Endodermal cell (in vitro differentiated cells): ENCODE data around the gene ANKRD36C. TPM values are rescaled to one million over a fixed set of nuclear protein-coding genes. Genes with fewer than 3 reads are reported as not detected.
"Not testable (repeated sequence)": the region's sequence is repeated elsewhere in the genome, so short reads cannot be mapped to it uniquely, and the experiment has no call there.

Experiments used
- DNase-seq: peaks from one replicate; pipeline ENCODE4 v3.0.0-alpha.2; 2017
- H3K27ac ChIP-seq: 2 replicates; pipeline ENCODE4 v1.5.1; 2013; ENCODE audit warnings: mild to moderate bottlenecking, low read depth, low read length, moderate library complexity
- H3K27me3 ChIP-seq: 2 replicates; pipeline ENCODE4 v1.6.1; 2013; ENCODE audit warnings: mild to moderate bottlenecking, low read length, moderate library complexity; ENCODE audit not compliant: insufficient read depth, control insufficient read depth, poor library complexity, severe bottlenecking
- H3K36me3 ChIP-seq: 2 replicates; pipeline ENCODE4 v1.7.0; 2013; ENCODE audit warnings: mild to moderate bottlenecking, low read length, moderate library complexity; ENCODE audit not compliant: control insufficient read depth, insufficient read depth
- H3K4me1 ChIP-seq: one replicate; pipeline ENCODE4 v1.7.0; 2013; ENCODE audit warnings: low read length; ENCODE audit not compliant: control insufficient read depth, insufficient read depth
- H3K4me3 ChIP-seq: 2 replicates; pipeline ENCODE4 v1.5.1; 2013; ENCODE audit warnings: mild to moderate bottlenecking, low read length, moderate library complexity
- H3K9ac ChIP-seq: 2 replicates; pipeline ENCODE4 v1.6.1; 2013; ENCODE audit warnings: mild to moderate bottlenecking, low read length, moderate library complexity; ENCODE audit not compliant: poor library complexity, severe bottlenecking; ENCODE audit errors: extremely low read depth
- H3K9me3 ChIP-seq: 2 replicates; pipeline ENCODE4 v1.6.1; 2013; ENCODE audit warnings: mild to moderate bottlenecking, low read length, moderate library complexity; ENCODE audit not compliant: control insufficient read depth
- H3K27ac Mint-ChIP-seq: 2 replicates; pipeline ENCODE4 v1.8.0; 2020; ENCODE audit warnings: mixed read lengths
- H3K27me3 Mint-ChIP-seq: 2 replicates; pipeline ENCODE4 v1.8.0; 2021; ENCODE audit warnings: mild to moderate bottlenecking, mixed read lengths; ENCODE audit not compliant: insufficient read depth
- H3K36me3 Mint-ChIP-seq: 2 replicates; pipeline ENCODE4 v1.8.0; 2020; ENCODE audit warnings: low read depth, mixed read lengths
- H3K4me1 Mint-ChIP-seq: 2 replicates; pipeline ENCODE4 v1.8.0; 2020; ENCODE audit warnings: mixed read lengths
- H3K4me3 Mint-ChIP-seq: 2 replicates; pipeline ENCODE4 v1.8.0; 2020; ENCODE audit warnings: mild to moderate bottlenecking, moderate library complexity, mixed read lengths
- H3K9me3 Mint-ChIP-seq: 2 replicates; pipeline ENCODE4 v1.8.0; 2020; ENCODE audit warnings: mild to moderate bottlenecking, mixed read lengths
- WGBS, 2 experiments: methylation state at CpG; one replicate each; pipeline versions ENCODE4 v1.1.5 to v1.1.7; 2013; ENCODE audit warnings: missing lambda C conversion rate in 2 of 2, mixed read lengths in 1 of 2; ENCODE audit not compliant: insufficient coverage in 1 of 2, insufficient read length in 1 of 2; 5-methylcytosine and 5-hydroxymethylcytosine counted together
- total RNA-seq, 2 donors: library from RNA; stranded (reverse); fragmentation: NEBNext Ultra II Directional in 1 of 2; extraction: Animal tissue kit (Norgen Biotek cat#: 25700) in 1 of 2; gene quantifications; 2 replicates in 1 of 2; 3 replicates in 1 of 2; pipeline ENCODE4 v1.2.1, GENCODE V29; 2021
- TF ChIP-seq, protein P1 (sequence below): fragments of 200-600 bp; sonication (generic); conservative IDR thresholded peaks from 2 replicates; pipeline ENCODE4 v1.5.0; 2021; ENCODE audit warnings: antibody characterized with exemption, mild to moderate bottlenecking

ANKRD36C gene
- total RNA-seq, 2 donors from 2014 or later = 21.1 to 32.2 TPM

DNA sequence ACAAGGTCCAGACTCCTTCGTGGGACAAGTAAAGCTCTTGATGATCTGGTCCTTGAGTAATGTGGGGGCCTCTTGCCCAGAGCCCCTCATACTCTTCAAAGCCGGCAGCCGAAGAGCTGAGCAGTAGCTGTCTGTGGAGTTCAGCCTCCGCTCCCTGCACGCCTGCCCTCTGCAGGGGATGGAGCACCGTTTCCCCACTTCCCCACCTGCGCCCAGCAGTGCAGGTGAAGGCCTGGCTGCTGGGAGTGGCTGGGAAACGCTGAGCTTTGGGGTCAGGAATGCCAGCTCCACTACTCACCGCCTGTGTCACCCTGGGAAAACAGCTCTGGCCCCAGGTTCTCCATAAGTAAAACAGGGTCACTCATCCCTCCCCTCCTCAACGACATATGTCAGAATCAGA, 18.2 kb upstream of the ANKRD36C start:
- peak; percentile 82 for DNase-seq

DNA sequence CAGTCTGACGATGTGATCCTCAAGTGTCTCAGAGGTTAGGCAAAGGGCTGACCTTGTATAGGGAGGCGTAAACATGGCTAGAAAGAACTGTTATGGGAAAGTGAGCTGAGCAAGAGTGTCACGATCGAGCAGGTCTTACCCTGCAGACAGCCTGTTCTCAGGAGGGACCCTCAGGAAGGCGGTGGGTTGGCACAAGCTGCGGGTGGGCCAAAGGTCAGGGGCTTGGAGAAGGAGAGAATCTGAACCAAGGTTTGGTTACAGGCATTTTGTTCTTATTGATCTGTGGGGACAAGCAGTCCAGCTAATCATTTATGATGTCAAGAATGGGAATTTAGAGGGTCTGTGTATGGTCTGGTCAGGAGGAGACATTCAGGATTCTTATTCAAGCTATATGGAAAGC, 16.4 kb upstream of the ANKRD36C start:
- H3K4me1 Mint-ChIP-seq = peaks cover 20% of the 10 kb centered on the region
- H3K27ac Mint-ChIP-seq = peak overlapping the region; percentile 57
- H3K9me3 Mint-ChIP-seq, H3K9ac ChIP-seq, H3K4me3 Mint-ChIP-seq, H3K27me3 ChIP-seq, H3K4me1 ChIP-seq, H3K9me3 ChIP-seq, H3K4me3 ChIP-seq, H3K36me3 ChIP-seq, H3K27ac ChIP-seq, H3K36me3 Mint-ChIP-seq: not testable (repeated sequence)
- WGBS, 2 experiments = 86 to 92% methylated on average over 1 to 6 of the region's 6 CpGs
- peak; percentile 24 for DNase-seq
- peaks cover 26% of the 10 kb centered on the region for H3K27me3 Mint-ChIP-seq

More for the DNA sequence above, 18.2 kb upstream of the ANKRD36C start:
- H3K4me1 ChIP-seq, H3K36me3 ChIP-seq, H3K9me3 Mint-ChIP-seq, H3K27ac ChIP-seq, H3K27me3 ChIP-seq, H3K36me3 Mint-ChIP-seq, H3K9me3 ChIP-seq: not testable (repeated sequence)
- H3K4me1 Mint-ChIP-seq = peaks cover 19% of the 10 kb centered on the region
- H3K9ac ChIP-seq = peak overlapping the region; percentile 38
- TF ChIP-seq, protein P1, sequence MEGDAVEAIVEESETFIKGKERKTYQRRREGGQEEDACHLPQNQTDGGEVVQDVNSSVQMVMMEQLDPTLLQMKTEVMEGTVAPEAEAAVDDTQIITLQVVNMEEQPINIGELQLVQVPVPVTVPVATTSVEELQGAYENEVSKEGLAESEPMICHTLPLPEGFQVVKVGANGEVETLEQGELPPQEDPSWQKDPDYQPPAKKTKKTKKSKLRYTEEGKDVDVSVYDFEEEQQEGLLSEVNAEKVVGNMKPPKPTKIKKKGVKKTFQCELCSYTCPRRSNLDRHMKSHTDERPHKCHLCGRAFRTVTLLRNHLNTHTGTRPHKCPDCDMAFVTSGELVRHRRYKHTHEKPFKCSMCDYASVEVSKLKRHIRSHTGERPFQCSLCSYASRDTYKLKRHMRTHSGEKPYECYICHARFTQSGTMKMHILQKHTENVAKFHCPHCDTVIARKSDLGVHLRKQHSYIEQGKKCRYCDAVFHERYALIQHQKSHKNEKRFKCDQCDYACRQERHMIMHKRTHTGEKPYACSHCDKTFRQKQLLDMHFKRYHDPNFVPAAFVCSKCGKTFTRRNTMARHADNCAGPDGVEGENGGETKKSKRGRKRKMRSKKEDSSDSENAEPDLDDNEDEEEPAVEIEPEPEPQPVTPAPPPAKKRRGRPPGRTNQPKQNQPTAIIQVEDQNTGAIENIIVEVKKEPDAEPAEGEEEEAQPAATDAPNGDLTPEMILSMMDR = peak; percentile 54
- H3K4me3 ChIP-seq = peak overlapping the region; percentile 73
- WGBS, 2 experiments = 23 to 80% methylated on average over 1 to 10 of the region's 10 CpGs
- peaks cover 26% of the 10 kb centered on the region for H3K27me3 Mint-ChIP-seq
- H3K27ac Mint-ChIP-seq = peak overlapping the region; percentile 97
- H3K4me3 Mint-ChIP-seq = peak overlapping the region; percentile 69

DNA sequence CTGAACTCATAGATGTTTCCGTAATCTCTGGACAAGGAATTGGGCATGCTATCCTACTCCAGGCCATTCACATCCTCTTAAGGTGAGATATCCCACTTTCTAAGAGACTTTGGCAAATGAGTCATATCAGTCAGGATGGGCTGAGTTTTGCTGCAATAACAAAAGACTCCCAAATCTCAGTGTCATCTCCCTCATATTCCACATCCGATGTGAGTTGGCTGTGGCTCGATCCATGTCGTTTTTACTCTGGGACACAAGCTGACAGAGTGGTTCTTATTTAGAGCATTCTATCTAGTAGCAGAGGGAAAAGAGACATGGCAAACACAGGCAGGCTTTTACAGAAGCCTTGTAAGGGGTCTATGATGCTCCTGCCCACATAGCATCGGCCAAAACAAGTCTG, 14.6 kb upstream of the ANKRD36C start:
- H3K4me3 ChIP-seq, H3K9ac ChIP-seq, H3K36me3 Mint-ChIP-seq, H3K27ac ChIP-seq, H3K9me3 ChIP-seq, H3K27me3 ChIP-seq, H3K4me1 ChIP-seq, H3K4me3 Mint-ChIP-seq, H3K36me3 ChIP-seq, H3K9me3 Mint-ChIP-seq, DNase-seq, H3K27ac Mint-ChIP-seq: not testable (repeated sequence)
- 87 to 100% methylated on average over 2 to 5 of the region's 5 CpGs for WGBS, 2 experiments
- Mint-ChIP-seq H3K27me3 (peaks cover 38% of the 10 kb centered on the region), H3K4me1 (peaks cover 20% of the 10 kb centered on the region)

DNA sequence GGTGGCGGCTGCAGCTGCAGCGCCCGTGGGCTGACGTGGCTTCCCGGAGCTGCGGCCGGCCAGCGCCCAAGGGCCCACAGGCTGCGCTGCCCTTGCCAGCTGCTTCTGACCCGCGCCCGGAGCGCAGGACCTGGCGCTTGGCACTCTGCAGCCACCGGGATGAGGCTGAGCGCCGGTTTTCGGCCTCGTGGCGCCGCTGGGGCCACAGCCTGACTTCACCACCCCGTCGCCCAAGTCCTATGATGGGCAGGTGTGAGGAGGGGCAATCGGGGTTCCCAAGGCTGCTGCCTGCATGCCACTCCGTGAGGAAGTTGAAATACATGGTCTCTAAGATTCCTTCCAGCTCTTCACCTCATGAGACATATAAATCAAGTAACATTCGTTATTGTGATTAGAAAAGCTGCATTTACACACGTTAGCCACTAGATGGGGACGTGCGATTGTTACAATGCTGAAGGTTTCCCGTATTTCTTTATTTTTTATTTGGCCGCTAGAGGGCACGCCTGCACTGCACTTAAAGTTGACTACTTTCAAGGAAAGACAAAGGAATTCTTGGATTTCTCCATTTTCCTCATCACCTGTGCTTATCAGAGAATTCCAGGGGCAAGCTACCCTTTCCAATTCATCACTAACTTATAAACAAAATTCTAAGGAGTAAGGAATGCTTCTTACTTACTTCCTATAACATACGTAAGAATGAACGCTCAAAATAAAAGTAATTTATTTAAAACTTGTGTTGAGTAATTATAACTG, 1.1 kb upstream of the ANKRD36C start:
- 0 to 3% methylated on average over 1 to 31 of the region's 34 CpGs for WGBS, 2 experiments
- DNase-seq = peak; percentile 80
- H3K9me3 Mint-ChIP-seq, H3K27me3 ChIP-seq, H3K9me3 ChIP-seq, H3K9ac ChIP-seq, H3K4me1 ChIP-seq, H3K36me3 Mint-ChIP-seq, H3K36me3 ChIP-seq, H3K4me1 Mint-ChIP-seq: not testable (repeated sequence)
- H3K4me3 ChIP-seq = peak overlapping the region; percentile 78
- peak overlapping the region; percentile 87 for H3K27ac Mint-ChIP-seq
- H3K27me3 Mint-ChIP-seq = peaks cover 19% of the 10 kb centered on the region
- TF ChIP-seq, protein P1 = peak; percentile 87
- peak overlapping the region; percentile 70 for H3K27ac ChIP-seq
- H3K4me3 Mint-ChIP-seq = peak overlapping the region; percentile 89

DNA sequence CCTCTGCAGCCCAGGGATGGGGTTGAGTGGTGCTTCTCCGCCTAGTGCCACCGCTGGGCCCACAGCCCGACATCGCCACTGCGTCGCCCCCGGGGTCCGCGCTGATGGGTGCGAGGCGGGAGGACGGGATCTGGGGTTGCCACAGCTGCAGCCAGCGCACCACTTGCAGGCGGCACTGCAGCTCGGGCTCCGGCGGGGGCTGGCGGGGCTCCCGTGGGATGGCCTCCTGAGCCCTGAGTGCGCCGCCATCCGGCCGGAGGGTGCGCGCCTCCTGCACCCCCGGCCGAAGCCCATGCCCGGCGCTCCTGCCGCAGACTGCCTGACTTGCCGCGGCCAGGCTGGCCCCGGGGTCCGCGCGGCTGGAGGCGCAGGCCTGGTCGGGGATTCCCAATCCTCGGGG, 478 bp upstream of the ANKRD36C start:
- not testable (repeated sequence) for H3K36me3 Mint-ChIP-seq, H3K27me3 ChIP-seq, H3K4me1 Mint-ChIP-seq, H3K4me1 ChIP-seq, DNase-seq, H3K9ac ChIP-seq, H3K27ac Mint-ChIP-seq, H3K36me3 ChIP-seq, H3K27ac ChIP-seq, H3K9me3 Mint-ChIP-seq, H3K9me3 ChIP-seq
- Mint-ChIP-seq H3K27me3 (peaks cover 17% of the 10 kb centered on the region), H3K4me3 (peak overlapping the region; percentile 89)
- peak overlapping the region; percentile 78 for H3K4me3 ChIP-seq
- no CpG with 5 or more reads among the region's 39 CpGs for WGBS, 2 experiments

DNA sequence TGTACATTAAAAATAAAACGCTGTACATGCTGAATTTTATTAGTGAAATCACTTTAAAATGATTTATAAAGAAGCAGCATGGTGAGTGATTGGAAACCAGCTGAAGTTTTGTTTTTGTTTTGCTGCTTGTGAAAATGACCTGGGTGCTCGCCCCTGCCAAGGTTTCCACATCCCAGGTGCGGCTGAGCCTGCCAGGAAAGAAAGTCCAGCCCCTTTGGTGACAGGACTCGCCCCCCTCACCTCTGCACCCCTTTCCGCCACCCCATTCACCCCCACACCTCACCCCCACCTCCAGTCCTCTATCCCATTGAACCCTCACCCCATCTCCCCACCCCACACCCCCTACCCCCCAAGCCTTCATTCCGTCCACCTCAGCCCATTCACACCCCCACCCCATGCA, 740 bp downstream of the ANKRD36C start:
- peaks cover 12% of the 10 kb centered on the region for H3K27me3 Mint-ChIP-seq

More for the DNA sequence above, 740 bp downstream of the ANKRD36C start:
- not testable (repeated sequence) for H3K36me3 ChIP-seq, H3K4me1 ChIP-seq, H3K27me3 ChIP-seq, H3K4me3 ChIP-seq, DNase-seq, H3K9me3 ChIP-seq, H3K27ac ChIP-seq, H3K27ac Mint-ChIP-seq, H3K9ac ChIP-seq, H3K4me1 Mint-ChIP-seq, H3K36me3 Mint-ChIP-seq, H3K9me3 Mint-ChIP-seq
- WGBS, 2 experiments = 31% methylated on average over 4 of the region's 6 CpGs; no CpG with 5 or more reads in 1 of the 2 experiments
- H3K4me3 Mint-ChIP-seq = peak overlapping the region; percentile 89
